Dermis microvascular lymphatic vessel endothelial cell (primary cell): Measurements from ENCODE around the gene MARK3. TPM values are rescaled to one million over a fixed set of nuclear protein-coding genes. Genes with fewer than 3 reads are reported as not detected.

Experiments
- DNase-seq, 2 donors: peaks; one replicate each; pipeline versions ENCODE4 v3.0.0 to v3.0.0-alpha.2; 2010; ENCODE audit warnings: low read depth in 2 of 2
- total RNA-seq: library from RNA; depleted of rRNA; stranded (reverse); fragments of >200 nt; gene quantifications from 2 replicates; pipeline ENCODE4 v1.2.1, GENCODE V29; 2014

Gene MARK3
- total RNA-seq, 1 donor from 2014 or later, result 40.4 TPM

DNA sequence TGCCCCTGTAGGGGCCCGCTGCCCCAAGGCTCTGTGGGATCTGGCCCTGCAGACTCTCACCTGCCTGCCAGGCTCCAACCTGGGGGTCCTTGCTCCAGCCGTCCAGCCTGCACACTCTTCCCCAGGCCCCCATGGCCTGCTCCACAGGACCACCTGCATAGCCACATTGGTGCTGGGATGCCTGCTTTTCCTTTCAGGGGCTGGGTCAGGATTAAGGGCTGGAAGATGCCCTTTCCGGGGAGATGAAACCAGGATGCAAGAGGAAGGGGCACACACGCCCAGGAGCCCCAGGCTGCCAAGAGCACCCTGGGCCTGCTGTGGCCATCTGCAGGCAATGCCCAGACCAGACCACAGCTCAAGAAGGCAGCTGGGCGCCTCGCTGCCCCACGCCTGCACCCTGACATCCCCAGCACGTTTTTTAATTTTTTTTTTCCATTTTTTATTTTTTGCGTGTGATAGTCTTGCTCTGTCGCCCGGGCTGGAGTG, 162.3 kb downstream of the MARK3 start:
- DNase-seq, result no peak

GRCh38 chr14:103547941-103548462, 162.8 kb downstream of the MARK3 start:
- no peak for DNase-seq

DNA sequence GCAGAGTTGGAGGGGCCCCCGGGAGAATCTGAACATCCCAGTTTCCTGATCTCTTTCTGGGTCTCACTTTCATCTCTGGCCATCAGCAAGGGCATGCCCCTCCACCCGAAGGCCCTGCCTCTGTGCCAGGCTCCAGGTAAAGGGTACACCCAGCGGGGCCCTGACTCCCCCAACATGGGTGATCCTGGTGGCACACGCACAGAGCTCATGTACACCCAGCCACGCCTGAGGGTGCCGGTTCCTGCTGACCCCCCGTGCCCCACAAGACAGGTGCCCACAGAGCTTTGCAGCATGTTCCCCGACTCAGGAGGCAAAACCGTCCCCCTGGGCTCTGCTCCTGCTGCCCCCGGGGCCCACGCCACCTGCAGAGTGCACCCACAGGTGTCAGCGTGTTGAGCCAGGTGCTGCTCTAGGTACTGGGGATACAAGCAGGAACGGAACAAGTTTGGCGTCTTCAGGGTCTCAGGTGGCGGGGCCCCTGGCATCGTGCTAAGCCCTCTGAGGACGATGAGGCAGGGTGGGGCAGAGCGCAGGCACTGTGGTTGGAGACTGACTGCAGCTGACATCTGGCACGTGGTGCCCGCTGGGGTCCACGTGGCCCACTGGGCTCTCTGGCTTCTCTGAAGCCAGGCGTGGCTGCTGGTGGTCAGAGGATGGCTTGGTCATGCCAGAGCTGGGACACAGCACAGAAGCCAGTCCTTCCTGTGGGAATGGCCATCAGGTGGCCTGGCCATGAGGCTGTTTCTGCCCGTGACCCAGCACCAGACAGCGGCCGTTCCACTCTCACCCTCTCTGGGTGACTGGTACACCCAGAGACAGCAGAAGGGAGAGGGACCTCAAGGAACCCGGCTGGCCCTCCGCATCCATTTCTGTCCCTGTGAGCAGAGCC, 163.5 kb downstream of the MARK3 start:
- DNase-seq, result no peak

DNA sequence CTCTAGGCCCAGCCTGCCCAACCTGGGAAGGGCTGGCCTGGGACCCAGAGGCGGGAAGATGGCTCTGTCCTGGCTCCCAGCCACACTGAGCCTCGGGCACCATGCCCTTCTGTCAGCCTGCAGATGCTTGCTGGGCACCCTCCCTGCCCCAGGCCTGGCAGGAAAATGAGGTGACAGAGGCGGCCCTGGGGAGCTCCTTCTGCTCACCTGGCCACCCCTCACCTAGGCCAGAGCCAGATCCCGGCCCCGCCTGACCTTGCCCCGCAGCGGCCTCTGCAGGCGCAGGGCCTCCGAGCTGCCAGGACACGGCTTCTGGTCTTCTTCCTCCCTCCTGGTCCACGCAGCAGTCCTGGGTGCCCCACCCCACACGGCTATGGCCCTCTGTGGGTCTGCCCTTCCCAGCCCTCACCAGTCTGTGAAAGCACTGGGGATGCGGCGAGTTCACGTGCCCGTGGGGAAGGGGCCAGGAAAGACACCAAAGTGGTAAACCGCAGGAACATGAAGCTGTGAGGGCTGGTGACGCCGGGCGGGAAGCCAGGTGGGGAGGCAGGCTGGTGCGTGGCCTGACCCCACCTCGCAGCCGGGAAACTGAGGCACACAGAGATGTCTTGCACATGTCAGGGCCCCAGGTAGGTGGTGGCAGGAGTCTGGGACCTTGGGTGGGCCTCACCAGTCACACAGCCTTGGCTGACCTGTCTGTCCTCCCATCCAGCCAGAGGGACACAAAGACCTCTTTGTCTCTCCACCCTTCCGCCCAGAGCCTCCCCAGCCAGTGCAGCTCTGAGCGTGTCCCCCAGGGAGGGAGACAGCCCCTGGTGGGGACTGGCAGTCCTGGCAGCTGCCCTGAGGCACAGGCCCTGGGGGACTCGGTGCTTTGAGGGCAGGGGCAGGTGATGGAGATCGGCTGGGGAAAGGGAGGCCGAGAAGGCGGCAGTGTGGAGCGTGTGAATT, 164.4 kb downstream of the MARK3 start:
- DNase-seq, result no peak

GRCh38 chr14:103550451-103551337, 165.5 kb downstream of the MARK3 start:
- no peak for DNase-seq

DNA sequence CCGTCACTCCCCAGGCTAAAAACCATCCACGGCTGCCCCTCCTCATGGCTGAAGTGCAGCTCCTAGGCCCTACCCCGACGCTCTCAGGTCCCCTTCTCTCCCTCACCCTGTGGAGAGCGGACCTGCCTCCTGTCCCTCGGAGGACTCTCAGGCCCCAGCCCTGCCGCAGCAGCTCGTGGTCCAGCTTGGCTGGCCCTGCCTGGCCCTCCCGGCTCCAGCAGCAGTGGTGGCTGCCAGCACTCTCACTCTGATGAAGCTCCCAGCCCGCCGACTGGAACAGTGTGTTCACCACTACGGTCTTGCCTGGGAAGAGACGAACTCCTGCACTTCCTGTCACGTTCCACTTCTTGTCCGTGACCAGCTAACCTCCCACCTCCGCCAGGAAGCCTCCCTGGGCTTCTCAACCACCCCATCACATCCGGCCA, 166.1 kb downstream of the MARK3 start:
- no peak for DNase-seq

GRCh38 chr14:103552011-103552845, 167.0 kb downstream of the MARK3 start:
- no peak for DNase-seq

GRCh38 chr14:103552846-103553210, 167.6 kb downstream of the MARK3 start:
- no peak for DNase-seq

Other genes starting within 250 kb of the MARK3 start
- 78.9 and 79.6 TPM in 2 replicates for gene EIF5, start 51.2 kb upstream of the MARK3 start, total RNA-seq
- 3.0 and 4.0 TPM in 2 replicates for gene CKB, start 137.4 kb downstream of the MARK3 start, total RNA-seq
- 3.7 and 8.2 TPM in 2 replicates for gene TRMT61A, start 143.8 kb downstream of the MARK3 start, total RNA-seq
- gene BAG5, start 177.2 kb downstream of the MARK3 start, total RNA-seq, result 26.8 and 27.8 TPM in 2 replicates
- 14.3 and 24.0 TPM in 2 replicates for gene COA8, start 177.5 kb downstream of the MARK3 start, total RNA-seq
- gene KLC1, start 243.8 kb downstream of the MARK3 start, total RNA-seq, result 114 and 162 TPM in 2 replicates